ENCODE measurements around the gene MEX3D. TPM values are rescaled to one million over a fixed set of nuclear protein-coding genes. Genes with fewer than 3 reads are reported as not detected.

MEX3D gene
- 1 to 10 TPM; 4.9 to 7.9 (median 6.5) TPM for total RNA-seq

GRCh38 chr19:1568320-1569019 is at the start of gene MEX3D:
TSS of gene MEX3D (minus strand) at chr19:1568325. CDS start at chr19:1568058, 267 bp downstream.
- no peak for TF ChIP-seq CTCF (IDR thresholded peaks at IDR 0.05; ENCODE audit: low read depth)

- TF ChIP-seq CTCF (IDR thresholded peaks at IDR 0.05; ENCODE audit: low read depth) = no peak
These were observed 48.8 kb upstream of the MEX3D start for GRCh38 chr19:1616875-1617274.

GRCh38 chr19:1616396-1616795 is 48.3 kb upstream of the MEX3D start:
- TF ChIP-seq CTCF (IDR thresholded peaks at IDR 0.05; ENCODE audit: low read depth) = no peak

GRCh38 chr19:1615156-1615765 is 47.1 kb upstream of the MEX3D start:
- TF ChIP-seq CTCF (IDR thresholded peaks at IDR 0.05; ENCODE audit: low read depth) = no peak

- TF ChIP-seq CTCF (IDR thresholded peaks at IDR 0.05; ENCODE audit: low read depth) = no peak
These were observed 45.9 kb upstream of the MEX3D start for GRCh38 chr19:1613808-1614570.

GRCh38 chr19:1613146-1613545 is 45.0 kb upstream of the MEX3D start:
- no peak for TF ChIP-seq CTCF (IDR thresholded peaks at IDR 0.05; ENCODE audit: low read depth)

Data from subcutaneous adipose tissue (tissue), 4 donors.